CD8-positive, alpha-beta memory T cell (primary cell): ENCODE measurements around the gene RNF123. TPM values are rescaled to one million over a fixed set of nuclear protein-coding genes. Genes with fewer than 3 reads are reported as not detected.
"Not testable (repeated sequence)": the region's sequence is repeated elsewhere in the genome, so short reads cannot be mapped to it uniquely, and the experiment has no call there.

Experiments used
- CTCF ChIA-PET: fragments of 350-600 bp; sonication (Branson Sonifier 250); formaldehyde crosslinking; loops from one replicate; lab custom pipeline; 2021; ENCODE audit warnings: antibody characterized with exemption; lab: Charles Lee
- POLR2A ChIA-PET: fragments of 350-600 bp; sonication (Branson Sonifier 250); formaldehyde crosslinking; loops from one replicate; lab custom pipeline; 2021; ENCODE audit warnings: antibody characterized with exemption; lab: Charles Lee
- DNase-seq, 5 donors: peaks; one replicate each; pipeline versions ENCODE4 v3.0.0 to v3.0.0-alpha.2; 2020 to 2022; ENCODE audit warnings: mixed read lengths in 1 of 5
- H3K27ac ChIP-seq: one replicate; pipeline ENCODE4 v1.7.0; 2013; ENCODE audit warnings: low read depth, mild to moderate bottlenecking, low read length, moderate library complexity
- H3K27me3 ChIP-seq: 2 replicates; pipeline ENCODE4 v1.7.0; 2013; ENCODE audit warnings: low read length, mild to moderate bottlenecking; ENCODE audit not compliant: insufficient read depth, poor library complexity, severe bottlenecking
- H3K36me3 ChIP-seq: 2 replicates; pipeline ENCODE4 v1.7.0; 2013; ENCODE audit warnings: mild to moderate bottlenecking, low read length, moderate library complexity; ENCODE audit not compliant: insufficient read depth
- H3K4me1 ChIP-seq: 2 replicates; pipeline ENCODE4 v1.7.0; 2013; ENCODE audit warnings: mild to moderate bottlenecking, low read length, moderate library complexity; ENCODE audit not compliant: insufficient read depth
- H3K4me3 ChIP-seq: 2 replicates; pipeline ENCODE4 v1.7.0; 2013; ENCODE audit warnings: mild to moderate bottlenecking, low read length
- H3K9me3 ChIP-seq: 2 replicates; pipeline ENCODE4 v1.7.0; 2013; ENCODE audit warnings: mild to moderate bottlenecking, low read length
- H3K27ac Mint-ChIP-seq, 8 donors: one replicate each; pipeline ENCODE4 v1.8.0; 2020 to 2021; ENCODE audit warnings: mixed read lengths in 8 of 8, mild to moderate bottlenecking in 6 of 8, inconsistent platforms in 3 of 8, moderate library complexity in 3 of 8
- H3K27me3 Mint-ChIP-seq, 2 donors: one replicate each; pipeline ENCODE4 v1.8.0; 2020 to 2021; ENCODE audit warnings: mixed read lengths in 2 of 2, mild to moderate bottlenecking in 1 of 2, moderate library complexity in 1 of 2
- H3K36me3 Mint-ChIP-seq, 3 donors: one replicate each; pipeline ENCODE4 v1.8.0; 2020 to 2021; ENCODE audit warnings: mixed read lengths in 3 of 3, inconsistent platforms in 1 of 3, mild to moderate bottlenecking in 1 of 3
- H3K4me1 Mint-ChIP-seq, 3 donors: one replicate each; pipeline ENCODE4 v1.8.0; 2020 to 2021; ENCODE audit warnings: mixed read lengths in 3 of 3, inconsistent platforms in 1 of 3, mild to moderate bottlenecking in 1 of 3
- H3K4me3 Mint-ChIP-seq, 7 donors: one replicate each; pipeline ENCODE4 v1.8.0; 2020 to 2021; ENCODE audit warnings: mixed read lengths in 7 of 7, mild to moderate bottlenecking in 6 of 7, moderate library complexity in 4 of 7, inconsistent platforms in 2 of 7
- H3K9me3 Mint-ChIP-seq, 5 donors: one replicate each; pipeline ENCODE4 v1.8.0; 2020 to 2022; ENCODE audit warnings: mixed read lengths in 5 of 5, mild to moderate bottlenecking in 3 of 5, moderate library complexity in 2 of 5, inconsistent platforms in 1 of 5
- polyA plus RNA-seq: library from polyadenylated mRNA; unstranded; fragments of 300-500 nt; fragmentation: Illumina TruSeq; gene quantifications from one replicate; pipeline ENCODE4 v1.2.3, GENCODE V29; 2021
- total RNA-seq, 2 experiments: library from RNA; stranded (reverse); gene quantifications; one replicate each; pipeline ENCODE4 v1.2.3, GENCODE V29; 2021

The RNF123 gene
- total and polyA plus RNA-seq, 3 experiments from 2014 or later: 20.7 to 43.7 (median 38.8) TPM

GRCh38 chr3:49738067-49738713, 48.8 kb downstream of the RNF123 start:
- Histone ChIP-seq H3K27me3 (no peaks in the 10 kb centered on the region), H3K4me3 (no peak overlapping the region), H3K4me1 (no peaks in the 10 kb centered on the region), H3K9me3 (no peaks in the 10 kb centered on the region), H3K36me3 (peaks cover 10% of the 10 kb centered on the region), H3K27ac (no peak overlapping the region)
- H3K36me3 Mint-ChIP-seq: peaks cover 3 to 63% (median 9%) of the 10 kb centered on the region in 3 donors
- no peak overlapping the region for H3K4me3 Mint-ChIP-seq
- ChIA-PET CTCF (no interaction called here), POLR2A (no interaction called here)
- H3K4me1 Mint-ChIP-seq: peaks cover 0 to 6% (median 2%) of the 10 kb centered on the region in 3 donors
- no peaks in the 10 kb centered on the region for H3K27me3 Mint-ChIP-seq
- no peak for DNase-seq
- no peaks in the 10 kb centered on the region for H3K9me3 Mint-ChIP-seq
- peak overlapping the region in 6 of 8 donors; percentile 34 to 89 (median 74) for H3K27ac Mint-ChIP-seq

- Histone ChIP-seq H3K27me3 (no peaks in the 10 kb centered on the region), H3K27ac (no peak overlapping the region), H3K4me3 (no peak overlapping the region), H3K9me3 (no peaks in the 10 kb centered on the region), H3K36me3 (peaks cover 10% of the 10 kb centered on the region), H3K4me1 (no peaks in the 10 kb centered on the region)
- H3K27ac Mint-ChIP-seq: peak overlapping the region in 2 of 8 donors; percentile 30 to 63
- H3K9me3 Mint-ChIP-seq: no peaks in the 10 kb centered on the region
- peaks cover 8 to 12% (median 9%) of the 10 kb centered on the region in 3 donors for H3K4me1 Mint-ChIP-seq
- H3K4me3 Mint-ChIP-seq: no peak overlapping the region
- ChIA-PET POLR2A (no interaction called here), CTCF (no interaction called here)
- no peaks in the 10 kb centered on the region for H3K27me3 Mint-ChIP-seq
- no peak for DNase-seq
- peaks cover 3 to 57% (median 15%) of the 10 kb centered on the region in 3 donors for H3K36me3 Mint-ChIP-seq
Observed at GRCh38 chr3:49740427-49740826, 51.1 kb downstream of the RNF123 start.

GRCh38 chr3:49745986-49746385, 56.6 kb downstream of the RNF123 start:
- no peaks in the 10 kb centered on the region for H3K9me3 ChIP-seq
- no peak overlapping the region for H3K27ac ChIP-seq
- Mint-ChIP-seq H3K27me3 (no peaks in the 10 kb centered on the region), H3K4me3 (no peak overlapping the region), H3K27ac (peak overlapping the region in 1 of 8 donors; percentile 14), H3K4me1 (peaks cover 11 to 32% (median 30%) of the 10 kb centered on the region in 3 donors), H3K9me3 (no peaks in the 10 kb centered on the region), H3K36me3 (peaks cover 0 to 61% (median 15%) of the 10 kb centered on the region in 3 donors)
- no peaks in the 10 kb centered on the region for H3K36me3 ChIP-seq
- H3K4me3 ChIP-seq: no peak overlapping the region
- no peak for DNase-seq
- CTCF ChIA-PET: no interaction called here
- H3K4me1 ChIP-seq: no peaks in the 10 kb centered on the region
- no peaks in the 10 kb centered on the region for H3K27me3 ChIP-seq
- POLR2A ChIA-PET: no interaction called here

GRCh38 chr3:49747792-49748480, 58.6 kb downstream of the RNF123 start:
- peaks cover 0 to 59% (median 15%) of the 10 kb centered on the region in 3 donors for H3K36me3 Mint-ChIP-seq
- H3K4me3 Mint-ChIP-seq: no peak overlapping the region
- POLR2A ChIA-PET: no interaction called here
- H3K4me1 Mint-ChIP-seq: peaks cover 11 to 35% (median 33%) of the 10 kb centered on the region in 3 donors
- peak overlapping the region in 2 of 8 donors; percentile 37 to 52 for H3K27ac Mint-ChIP-seq
- no peaks in the 10 kb centered on the region for H3K27me3 ChIP-seq
- no peaks in the 10 kb centered on the region for H3K9me3 Mint-ChIP-seq
- H3K27ac ChIP-seq: no peak overlapping the region
- DNase-seq: no peak
- CTCF ChIA-PET: no interaction called here
- no peak overlapping the region for H3K4me3 ChIP-seq
- H3K36me3 ChIP-seq: no peaks in the 10 kb centered on the region
- H3K4me1 ChIP-seq: no peaks in the 10 kb centered on the region
- no peaks in the 10 kb centered on the region for H3K9me3 ChIP-seq
- H3K27me3 Mint-ChIP-seq: no peaks in the 10 kb centered on the region

GRCh38 chr3:49748874-49749273, 59.5 kb downstream of the RNF123 start:
- Mint-ChIP-seq H3K36me3 (peaks cover 0 to 58% (median 15%) of the 10 kb centered on the region in 3 donors), H3K4me1 (peaks cover 16 to 42% (median 42%) of the 10 kb centered on the region in 3 donors)
- H3K27ac ChIP-seq, CTCF ChIA-PET, H3K27me3 ChIP-seq, H3K4me3 ChIP-seq, H3K27ac Mint-ChIP-seq, DNase-seq, H3K4me3 Mint-ChIP-seq, H3K27me3 Mint-ChIP-seq, H3K9me3 ChIP-seq, H3K9me3 Mint-ChIP-seq, H3K36me3 ChIP-seq, H3K4me1 ChIP-seq: not testable (repeated sequence)
- POLR2A ChIA-PET: interaction anchor here (0.7 kb wide), 1 partner anchor 303 kb away, joined by 6 read pairs; no protein-coding TSS in a partner anchor

GRCh38 chr3:49750056-49750455, 60.7 kb downstream of the RNF123 start:
- CTCF ChIA-PET: no interaction called here
- H3K4me1 Mint-ChIP-seq: peaks cover 16 to 46% (median 43%) of the 10 kb centered on the region in 3 donors

GRCh38 chr3:49751501-49751900, 62.1 kb downstream of the RNF123 start:
- H3K36me3 ChIP-seq: no peaks in the 10 kb centered on the region
- H3K27me3 ChIP-seq: no peaks in the 10 kb centered on the region
- H3K9me3 Mint-ChIP-seq: no peaks in the 10 kb centered on the region

More at GRCh38 chr3:49750056-49750455, 60.7 kb downstream of the RNF123 start:
- Histone ChIP-seq H3K4me3 (no peak overlapping the region), H3K36me3 (no peaks in the 10 kb centered on the region), H3K27ac (no peak overlapping the region), H3K27me3 (no peaks in the 10 kb centered on the region), H3K9me3 (no peaks in the 10 kb centered on the region), H3K4me1 (no peaks in the 10 kb centered on the region)
- peak overlapping the region in 2 of 8 donors; percentile 51 to 90 for H3K27ac Mint-ChIP-seq
- H3K4me3 Mint-ChIP-seq: no peak overlapping the region
- H3K9me3 Mint-ChIP-seq: no peaks in the 10 kb centered on the region
- DNase-seq: no peak
- POLR2A ChIA-PET: no interaction called here
- no peaks in the 10 kb centered on the region for H3K27me3 Mint-ChIP-seq
- H3K36me3 Mint-ChIP-seq: peaks cover 0 to 51% (median 9%) of the 10 kb centered on the region in 3 donors

GRCh38 chr3:49754536-49754935, 65.2 kb downstream of the RNF123 start:
- Histone ChIP-seq H3K9me3 (no peaks in the 10 kb centered on the region), H3K27ac (no peak overlapping the region), H3K36me3 (no peaks in the 10 kb centered on the region), H3K4me1 (no peaks in the 10 kb centered on the region), H3K27me3 (no peaks in the 10 kb centered on the region), H3K4me3 (no peak overlapping the region)
- no peak for DNase-seq
- no peaks in the 10 kb centered on the region for H3K9me3 Mint-ChIP-seq
- no peaks in the 10 kb centered on the region for H3K27me3 Mint-ChIP-seq
- H3K4me1 Mint-ChIP-seq: peaks cover 34 to 69% (median 54%) of the 10 kb centered on the region in 3 donors
- peak overlapping the region in 4 of 8 donors; percentile 57 to 75 (median 66) for H3K27ac Mint-ChIP-seq
- ChIA-PET CTCF (interaction anchor here (1.0 kb wide), 1 partner anchor 48 kb away, joined by 3 read pairs; the partner anchor contains the start of gene INKA1), POLR2A (no interaction called here)
- H3K4me3 Mint-ChIP-seq: no peak overlapping the region
- H3K36me3 Mint-ChIP-seq: peaks cover 0 to 32% (median 3%) of the 10 kb centered on the region in 3 donors

More at GRCh38 chr3:49751501-49751900, 62.1 kb downstream of the RNF123 start:
- Mint-ChIP-seq H3K4me1 (peaks cover 26 to 54% (median 51%) of the 10 kb centered on the region in 3 donors), H3K27me3 (no peaks in the 10 kb centered on the region), H3K27ac (no peak overlapping the region), H3K36me3 (peaks cover 0 to 46% (median 8%) of the 10 kb centered on the region in 3 donors), H3K4me3 (no peak overlapping the region)
- H3K4me3 ChIP-seq: no peak overlapping the region
- ChIA-PET POLR2A (interaction anchor here (0.6 kb wide), 1 partner anchor 272 kb away, joined by 5 read pairs; no protein-coding TSS in a partner anchor), CTCF (no interaction called here)
- no peaks in the 10 kb centered on the region for H3K4me1 ChIP-seq
- H3K9me3 ChIP-seq: no peaks in the 10 kb centered on the region
- no peak for DNase-seq
- H3K27ac ChIP-seq: no peak overlapping the region
